HG03354 (cell line): ENCODE data around the gene ARHGEF5.
"Not testable (repeated sequence)": the region's sequence is repeated elsewhere in the genome, so short reads cannot be mapped to it uniquely, and the experiment has no call there.

Experiments
- ATAC-seq: cut with Tn5 transposase; IDR thresholded peaks from one replicate; pipeline ENCODE4 v1.9.1; 2021; ENCODE audit warnings: mild to moderate bottlenecking; ENCODE audit not compliant: unreplicated experiment, poor library complexity, severe bottlenecking

The ARHGEF5 gene

GRCh38 chr7:144355176-144355822 lies at the start of gene ARHGEF5:
Gene ARHGEF5, plus strand, starts transcription at chr7:144355402. Its CDS starts 7,268 bp downstream, at chr7:144362670.
- ATAC-seq, result peak; percentile 79

GRCh38 chr7:144309702-144310101 lies 45.5 kb upstream of the ARHGEF5 start:
- not testable (repeated sequence) for ATAC-seq

GRCh38 chr7:144311218-144311617 lies 44.0 kb upstream of the ARHGEF5 start:
- ATAC-seq, result not testable (repeated sequence)

- not testable (repeated sequence) for ATAC-seq
Observed at GRCh38 chr7:144311872-144312469, 43.2 kb upstream of the ARHGEF5 start, which contains the start of gene OR2A1. Gene OR2A1, plus strand, starts transcription at chr7:144312419. Its CDS starts 5,706 bp downstream, at chr7:144318125.

- not testable (repeated sequence) for ATAC-seq
Observed at GRCh38 chr7:144317537-144317936, 37.7 kb upstream of the ARHGEF5 start.

GRCh38 chr7:144319547-144319946 lies 35.7 kb upstream of the ARHGEF5 start:
- not testable (repeated sequence) for ATAC-seq

- not testable (repeated sequence) for ATAC-seq
Observed at GRCh38 chr7:144321677-144322206, 33.5 kb upstream of the ARHGEF5 start.

GRCh38 chr7:144323359-144323758 lies 31.8 kb upstream of the ARHGEF5 start:
- ATAC-seq, result not testable (repeated sequence)

- not testable (repeated sequence) for ATAC-seq
Observed at GRCh38 chr7:144325868-144326267, 29.3 kb upstream of the ARHGEF5 start.

GRCh38 chr7:144330044-144330443 lies 25.2 kb upstream of the ARHGEF5 start:
- ATAC-seq, result not testable (repeated sequence)

GRCh38 chr7:144331221-144331995 lies 23.8 kb upstream of the ARHGEF5 start:
- ATAC-seq, result peak; percentile 71

- not testable (repeated sequence) for ATAC-seq
Observed at GRCh38 chr7:144331996-144332288, 23.3 kb upstream of the ARHGEF5 start.

- ATAC-seq, result peak; percentile 34
Observed at GRCh38 chr7:144348625-144349024, 6.6 kb upstream of the ARHGEF5 start.

GRCh38 chr7:144351667-144352066 lies 3.5 kb upstream of the ARHGEF5 start:
- ATAC-seq, result not testable (repeated sequence)

GRCh38 chr7:144356185-144356584 lies 983 bp downstream of the ARHGEF5 start:
- ATAC-seq, result not testable (repeated sequence)

GRCh38 chr7:144356860-144357259 lies 1.7 kb downstream of the ARHGEF5 start:
- not testable (repeated sequence) for ATAC-seq

GRCh38 chr7:144362061-144362460 lies 6.9 kb downstream of the ARHGEF5 start:
- ATAC-seq, result not testable (repeated sequence)

GRCh38 chr7:144365523-144365922 lies 10.3 kb downstream of the ARHGEF5 start:
- not testable (repeated sequence) for ATAC-seq

- ATAC-seq, result not testable (repeated sequence)
Observed at GRCh38 chr7:144367250-144367649, 12.0 kb downstream of the ARHGEF5 start.

- peak; percentile 54 for ATAC-seq
Observed at GRCh38 chr7:144369221-144369620, 14.0 kb downstream of the ARHGEF5 start.
